SJCRH30 (cell line): ENCODE measurements around the gene MRPL4. TPM values are rescaled to one million over a fixed set of nuclear protein-coding genes. Genes with fewer than 3 reads are reported as not detected.

ENCODE experiments used
- DNase-seq, 2 experiments: peaks; one replicate each; pipeline ENCODE4 v3.0.0-alpha.2; 2015 to 2020
- H3K27ac ChIP-seq: fragments of 250-450 bp; sonication (Bioruptor Pico); 2 replicates; pipeline ENCODE4 v1.5.1; 2020; ENCODE audit warnings: mild to moderate bottlenecking, moderate library complexity
- H3K27me3 ChIP-seq: fragments of 250-450 bp; sonication (Bioruptor Pico); 2 replicates; pipeline ENCODE4 v1.5.1; 2020; ENCODE audit warnings: mild to moderate bottlenecking, moderate library complexity
- H3K36me3 ChIP-seq: fragments of 250-450 bp; sonication (Bioruptor Pico); 2 replicates; pipeline ENCODE4 v1.5.1; 2020; ENCODE audit warnings: mild to moderate bottlenecking, moderate library complexity
- H3K4me1 ChIP-seq: fragments of 250-450 bp; sonication (Bioruptor Pico); 2 replicates; pipeline ENCODE4 v1.5.1; 2020; ENCODE audit warnings: mild to moderate bottlenecking, moderate library complexity
- H3K4me3 ChIP-seq: fragments of 250-450 bp; sonication (Bioruptor Pico); 2 replicates; pipeline ENCODE4 v1.5.1; 2020; ENCODE audit warnings: mild to moderate bottlenecking, moderate library complexity
- H3K9me3 ChIP-seq: fragments of 250-450 bp; sonication (Bioruptor Pico); replicated peaks from 2 replicates; pipeline ENCODE4 v1.5.1; 2020; ENCODE audit warnings: mild to moderate bottlenecking, moderate library complexity
- total RNA-seq: library from RNA; depleted of rRNA; stranded (reverse); fragments of >200 nt; shearing (Covaris generic); gene quantifications from 2 replicates; pipeline ENCODE4 v1.2.3, GENCODE V29; 2014; rRNA removed

The MRPL4 gene
- 53.7 and 54.8 TPM in 2 replicates for total RNA-seq

- Histone ChIP-seq H3K36me3 (peaks cover 12% of the 10 kb centered on the region), H3K27ac (peak within 1 kb of the TSS; percentile 57), H3K4me3 (peak within 1 kb of the TSS; percentile 90), H3K27me3 (no peaks in the 10 kb centered on the region), H3K9me3 (no peaks in the 10 kb centered on the region), H3K4me1 (no peaks in the 10 kb centered on the region)
- peak; percentile 97 to 98 for DNase-seq
These were observed at the start of gene MRPL4 for GRCh38 chr19:10251792-10252694. Gene MRPL4 (plus strand): TSS chr19:10252214. CDS start chr19:10252254, 40 bp downstream.

DNA sequence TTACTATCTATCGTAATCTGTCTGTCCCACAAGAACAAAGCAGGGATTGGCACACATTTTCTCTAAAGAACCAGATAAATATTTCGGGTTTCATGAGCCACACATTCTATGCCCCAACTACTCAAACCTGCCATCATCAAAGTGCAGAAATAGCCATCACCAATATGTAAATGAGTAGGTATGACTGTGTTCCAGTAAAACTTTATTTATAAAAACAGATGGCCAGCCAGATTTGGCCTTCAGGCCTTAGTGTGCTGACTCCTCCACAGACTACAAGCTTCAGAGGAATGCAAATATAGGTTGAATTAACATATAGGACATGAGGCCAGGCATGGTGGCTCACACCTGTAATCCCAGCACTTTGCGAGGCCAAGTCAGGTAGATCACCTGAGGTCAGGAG, 48.3 kb upstream of the MRPL4 start:
- Histone ChIP-seq H3K36me3 (no peaks in the 10 kb centered on the region), H3K9me3 (no peaks in the 10 kb centered on the region), H3K27me3 (no peaks in the 10 kb centered on the region), H3K27ac (no peak overlapping the region), H3K4me1 (no peaks in the 10 kb centered on the region), H3K4me3 (no peak overlapping the region)
- no peak for DNase-seq

DNA sequence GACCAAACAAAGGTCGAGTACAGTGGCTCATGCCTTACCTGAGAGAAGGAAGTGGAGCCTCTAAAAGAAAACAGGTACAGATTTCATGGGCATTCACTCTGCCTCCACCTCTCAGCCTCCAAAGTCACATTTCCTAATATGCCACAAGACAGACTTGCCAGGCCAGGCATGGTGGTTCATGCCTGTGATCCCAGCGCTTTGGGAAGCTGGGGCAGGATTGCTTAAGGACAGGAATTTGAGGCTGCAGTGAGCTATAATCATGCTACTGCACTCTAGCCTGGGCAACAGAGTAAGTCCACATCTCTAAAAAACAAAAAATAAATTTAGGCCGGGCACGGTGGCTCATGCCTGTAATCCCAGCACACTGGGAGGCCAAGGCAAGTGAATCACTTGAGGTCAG, 46.4 kb upstream of the MRPL4 start:
- DNase-seq: no peak
- no peak overlapping the region for H3K27ac ChIP-seq

GRCh38 chr19:10206226-10206885, 45.7 kb upstream of the MRPL4 start:
- Histone ChIP-seq H3K9me3 (no peaks in the 10 kb centered on the region), H3K4me3 (no peak overlapping the region), H3K4me1 (no peaks in the 10 kb centered on the region), H3K27me3 (no peaks in the 10 kb centered on the region), H3K27ac (no peak overlapping the region), H3K36me3 (no peaks in the 10 kb centered on the region)
- no peak for DNase-seq

More for the DNA sequence above, 46.4 kb upstream of the MRPL4 start:
- no peaks in the 10 kb centered on the region for H3K36me3 ChIP-seq
- no peaks in the 10 kb centered on the region for H3K4me1 ChIP-seq
- H3K27me3 ChIP-seq: no peaks in the 10 kb centered on the region
- no peak overlapping the region for H3K4me3 ChIP-seq
- H3K9me3 ChIP-seq: no peaks in the 10 kb centered on the region

GRCh38 chr19:10207026-10207425, 45.0 kb upstream of the MRPL4 start:
- H3K9me3 ChIP-seq: no peaks in the 10 kb centered on the region
- DNase-seq: no peak
- no peak overlapping the region for H3K27ac ChIP-seq
- H3K4me3 ChIP-seq: no peak overlapping the region
- H3K27me3 ChIP-seq: no peaks in the 10 kb centered on the region
- H3K36me3 ChIP-seq: no peaks in the 10 kb centered on the region
- H3K4me1 ChIP-seq: no peaks in the 10 kb centered on the region

DNA sequence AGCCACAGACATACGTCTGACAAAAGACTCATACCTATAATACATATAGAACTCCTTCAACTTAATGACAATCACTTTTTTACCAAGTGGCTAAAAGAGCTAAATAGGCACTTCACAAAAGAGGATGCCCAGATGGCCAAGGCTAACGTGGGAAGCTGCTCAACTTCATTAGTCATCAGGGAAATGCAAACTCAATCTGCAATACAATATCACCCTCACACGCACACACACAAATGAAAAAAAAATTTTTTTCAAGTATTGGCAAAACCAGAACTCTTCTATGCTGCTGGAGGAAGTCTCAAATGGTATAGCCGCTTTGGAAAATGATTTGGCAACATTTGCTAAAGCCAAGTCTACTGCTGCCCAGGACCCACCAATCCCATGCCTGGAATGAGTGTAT, 42.7 kb upstream of the MRPL4 start:
- Histone ChIP-seq H3K4me1 (no peaks in the 10 kb centered on the region), H3K27me3 (no peaks in the 10 kb centered on the region), H3K9me3 (no peaks in the 10 kb centered on the region), H3K4me3 (no peak overlapping the region), H3K27ac (no peak overlapping the region), H3K36me3 (no peaks in the 10 kb centered on the region)
- no peak for DNase-seq

DNA sequence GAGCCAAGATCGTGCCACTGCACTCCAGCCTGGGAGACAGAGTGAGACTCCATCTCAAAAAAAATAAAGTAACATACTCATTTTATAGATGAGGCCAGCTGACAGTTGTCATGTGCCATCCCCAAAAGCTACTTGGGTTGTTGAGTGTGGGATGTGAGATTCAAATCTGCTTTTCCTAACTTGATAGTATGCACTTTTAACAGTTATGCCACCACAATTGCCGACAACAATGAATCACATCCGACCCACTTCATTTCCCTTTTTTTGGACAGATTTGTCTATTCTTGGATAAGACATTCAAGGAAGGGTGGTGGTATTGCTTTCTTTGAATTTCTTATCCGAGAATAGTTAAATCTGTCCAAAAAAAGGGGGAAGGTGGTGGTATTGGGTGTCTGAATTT, 41.0 kb upstream of the MRPL4 start:
- Histone ChIP-seq H3K36me3 (no peaks in the 10 kb centered on the region), H3K4me3 (no peak overlapping the region), H3K9me3 (no peaks in the 10 kb centered on the region), H3K27ac (no peak overlapping the region), H3K27me3 (no peaks in the 10 kb centered on the region), H3K4me1 (no peaks in the 10 kb centered on the region)
- no peak for DNase-seq

DNA sequence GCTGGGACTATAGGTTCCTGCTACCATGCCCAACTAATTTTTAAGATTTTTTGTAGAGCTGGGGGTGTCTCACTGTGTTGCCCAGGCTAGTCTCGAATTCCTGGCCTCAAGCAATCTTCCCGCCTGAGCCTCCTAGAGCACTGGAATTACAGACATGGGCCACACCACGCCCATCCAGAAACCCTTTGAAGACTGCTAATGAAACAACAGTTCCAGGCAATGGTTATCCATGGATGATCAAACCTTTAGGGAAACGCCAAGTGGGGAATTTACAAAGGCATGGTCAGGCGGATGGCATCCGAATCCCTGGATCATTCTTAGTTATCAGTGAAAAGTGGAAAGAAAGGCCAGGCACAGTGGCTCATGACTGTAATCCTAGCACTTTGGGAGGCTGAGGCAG, 40.3 kb upstream of the MRPL4 start:
- no peak overlapping the region for H3K27ac ChIP-seq
- no peaks in the 10 kb centered on the region for H3K4me1 ChIP-seq
- no peak for DNase-seq
- H3K4me3 ChIP-seq: no peak overlapping the region
- H3K36me3 ChIP-seq: no peaks in the 10 kb centered on the region
- H3K27me3 ChIP-seq: no peaks in the 10 kb centered on the region
- no peaks in the 10 kb centered on the region for H3K9me3 ChIP-seq

- Histone ChIP-seq H3K4me1 (no peaks in the 10 kb centered on the region), H3K4me3 (no peak overlapping the region)
- no peak for DNase-seq
These were observed 37.2 kb upstream of the MRPL4 start for GRCh38 chr19:10214784-10215183.

DNA sequence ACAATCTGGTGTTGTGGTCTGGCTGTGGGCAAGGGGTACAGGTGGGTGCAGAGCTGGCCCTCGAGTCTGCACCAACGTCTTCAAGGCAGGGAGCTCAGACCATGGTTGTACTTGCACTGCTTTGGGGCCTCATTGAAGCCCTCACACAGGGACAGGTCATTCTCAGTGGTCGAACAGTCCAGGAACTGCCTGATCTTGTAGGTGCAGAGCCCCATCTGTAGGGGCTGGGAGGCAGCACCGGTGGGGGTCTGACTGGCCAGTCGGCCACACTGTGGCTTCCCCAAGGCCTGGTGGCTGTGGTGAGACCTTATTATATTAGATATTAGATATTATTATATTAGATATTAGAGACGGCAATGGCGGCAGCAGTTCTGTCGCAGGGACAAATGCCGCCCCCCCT, 34.9 kb upstream of the MRPL4 start:
- no peak overlapping the region for H3K27ac ChIP-seq
- H3K4me1 ChIP-seq: no peaks in the 10 kb centered on the region

More at GRCh38 chr19:10214784-10215183, 37.2 kb upstream of the MRPL4 start:
- Histone ChIP-seq H3K27ac (no peak overlapping the region), H3K36me3 (no peaks in the 10 kb centered on the region), H3K9me3 (no peaks in the 10 kb centered on the region), H3K27me3 (no peaks in the 10 kb centered on the region)

DNA sequence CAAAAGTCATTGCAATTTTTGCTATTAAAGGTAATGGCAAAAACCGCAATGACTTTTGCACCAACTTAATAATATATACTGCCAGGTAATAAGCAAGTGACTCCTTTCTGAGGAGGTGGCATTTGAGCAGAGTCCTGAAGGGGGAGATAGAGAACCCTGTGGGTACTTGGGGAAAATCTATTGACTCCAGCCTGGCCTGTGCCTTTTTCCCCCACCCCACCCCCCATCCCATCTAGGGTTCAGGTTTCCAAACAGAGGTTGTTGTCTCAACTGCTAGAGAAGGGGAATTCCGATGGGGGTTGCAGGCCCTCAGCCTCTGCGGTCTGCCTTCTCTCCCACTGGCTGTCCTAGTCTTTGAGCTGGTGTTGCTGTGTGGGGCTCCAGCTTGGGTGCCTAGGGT, 32.3 kb upstream of the MRPL4 start:
- Histone ChIP-seq H3K4me3 (no peak overlapping the region), H3K9me3 (no peaks in the 10 kb centered on the region), H3K36me3 (no peaks in the 10 kb centered on the region), H3K27me3 (no peaks in the 10 kb centered on the region), H3K27ac (no peak overlapping the region), H3K4me1 (no peaks in the 10 kb centered on the region)
- DNase-seq: peak; percentile 49 to 71

More for the DNA sequence above, 34.9 kb upstream of the MRPL4 start:
- no peak for DNase-seq
- Histone ChIP-seq H3K9me3 (no peaks in the 10 kb centered on the region), H3K4me3 (no peak overlapping the region), H3K27me3 (no peaks in the 10 kb centered on the region), H3K36me3 (no peaks in the 10 kb centered on the region)

DNA sequence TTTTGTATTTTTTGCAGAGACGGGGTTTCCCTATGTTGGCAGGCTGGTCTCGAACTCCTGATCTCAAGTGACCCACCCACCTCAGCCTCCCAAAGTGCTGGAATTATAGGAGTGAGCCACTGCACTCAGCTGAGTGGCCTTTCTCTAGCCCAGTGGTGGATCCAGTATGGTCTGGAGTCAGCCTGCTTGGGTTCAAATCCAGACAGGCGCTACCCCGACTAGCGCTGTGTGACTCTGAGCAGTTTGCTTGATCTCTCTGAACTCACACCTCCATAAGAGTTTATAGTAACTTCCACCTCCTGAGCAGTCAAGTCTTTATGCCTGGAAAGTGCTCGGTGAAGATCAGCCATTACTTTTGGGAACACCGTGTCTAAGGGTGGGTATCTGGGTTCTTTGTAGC, 31.3 kb upstream of the MRPL4 start:
- Histone ChIP-seq H3K27me3 (no peaks in the 10 kb centered on the region), H3K9me3 (no peaks in the 10 kb centered on the region), H3K4me3 (no peak overlapping the region), H3K27ac (no peak overlapping the region), H3K4me1 (no peaks in the 10 kb centered on the region), H3K36me3 (no peaks in the 10 kb centered on the region)
- no peak for DNase-seq

GRCh38 chr19:10222201-10222890, 29.7 kb upstream of the MRPL4 start:
- Histone ChIP-seq H3K27ac (no peak overlapping the region), H3K4me1 (no peaks in the 10 kb centered on the region), H3K9me3 (no peaks in the 10 kb centered on the region), H3K4me3 (no peak overlapping the region), H3K27me3 (no peaks in the 10 kb centered on the region), H3K36me3 (no peaks in the 10 kb centered on the region)
- DNase-seq: no peak

DNA sequence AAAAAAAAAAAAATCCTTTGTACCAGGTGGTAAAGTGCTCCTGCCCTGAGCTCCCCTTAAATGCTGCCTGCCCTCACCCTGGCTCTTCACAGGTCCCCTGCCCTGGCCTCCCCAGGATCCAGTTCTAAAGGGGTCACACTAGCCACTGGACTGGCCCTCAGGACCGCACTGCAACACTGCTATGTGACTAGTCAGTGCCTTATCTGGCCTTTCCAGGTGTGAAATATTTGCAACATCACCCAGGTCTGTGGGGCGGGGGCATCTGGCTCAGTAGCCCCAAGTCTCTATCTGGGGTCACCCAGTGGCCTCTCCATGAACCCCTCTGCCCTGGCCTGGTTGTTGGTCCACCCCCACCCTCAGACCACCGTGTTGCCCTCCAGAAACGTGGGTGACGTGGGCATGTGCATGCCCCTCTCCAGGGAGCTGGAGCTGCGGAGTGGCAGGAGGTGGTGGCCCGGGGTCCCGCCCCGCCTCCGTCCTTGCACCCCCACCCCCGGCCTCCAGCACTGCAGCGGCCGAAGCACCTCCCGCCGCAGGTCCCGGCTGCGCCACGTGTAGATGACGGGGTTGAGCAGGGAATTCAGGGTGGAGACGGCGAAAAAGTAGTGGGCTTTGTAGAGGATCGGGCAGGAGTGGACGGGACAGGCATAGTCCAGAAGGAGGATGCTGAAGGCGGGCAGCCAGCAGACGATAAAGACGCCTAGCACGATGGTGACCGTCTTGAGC, 28.4 kb upstream of the MRPL4 start:
- H3K4me1 ChIP-seq: no peaks in the 10 kb centered on the region
- no peaks in the 10 kb centered on the region for H3K27me3 ChIP-seq
- H3K36me3 ChIP-seq: no peaks in the 10 kb centered on the region
- no peak overlapping the region for H3K27ac ChIP-seq
- no peaks in the 10 kb centered on the region for H3K9me3 ChIP-seq
- DNase-seq: no peak
- no peak overlapping the region for H3K4me3 ChIP-seq
